ENCODE results near the gene PRMT9. TPM values are rescaled to one million over a fixed set of nuclear protein-coding genes. Genes with fewer than 3 reads are reported as not detected.

PRMT9 gene
- total and polyA plus RNA-seq, 2 of the 13 experiments (the other 11 are each of a cell fraction or from before 2014, with no cell fraction given) = 4.0 to 9.7 TPM

GRCh38 chr4:147617173-147617840, 66.7 kb downstream of the PRMT9 start, which contains the start of gene TMEM184C (continued):
- TF ChIP-seq ETV6 (CRISPR knock-in tag; conservative IDR thresholded peaks at IDR 0.05) (no peak), ZNF329 (CRISPR knock-in tag; IDR thresholded peaks at IDR 0.05; ENCODE audit: low read depth) (no peak), ZNF550 (CRISPR knock-in tag; IDR thresholded peaks at IDR 0.05; ENCODE audit: borderline replicate concordance) (0 out of 2 replicates have a peak, but pooled peaks have one; percentile 51), LCORL (IDR thresholded peaks at IDR 0.05) (no peak), LCORL (CRISPR knock-in tag; IDR thresholded peaks at IDR 0.05) (peak; percentile 57; the same call in 1 of the 2 replicates), TRAFD1 (CRISPR knock-in tag; IDR thresholded peaks at IDR 0.05; ENCODE audit: borderline replicate concordance) (peak; percentile 76; the same call in 1 of the 2 replicates), NFE2L2 (IDR thresholded peaks at IDR 0.05; ENCODE audit: low read length) (no peak), ZNF564 (CRISPR knock-in tag; IDR thresholded peaks at IDR 0.05) (no peak), RERE (CRISPR knock-in tag; IDR thresholded peaks at IDR 0.05; ENCODE audit: low read depth) (no peak), ATM (IDR thresholded peaks at IDR 0.05; ENCODE audit: borderline replicate concordance) (no peak), ZEB1 (IDR thresholded peaks at IDR 0.05; ENCODE audit: insufficient replicate concordance, low read depth) (no peak), BRD4 (CRISPR knock-in tag; IDR thresholded peaks at IDR 0.05) (peak; percentile 68; the same call in 1 of the 2 replicates), MXD4 (CRISPR knock-in tag; IDR thresholded peaks at IDR 0.05) (0 out of 2 replicates have a peak, but pooled peaks have one; percentile 17), THYN1 (CRISPR knock-in tag; IDR thresholded peaks at IDR 0.05; ENCODE audit: borderline replicate concordance, low read depth) (no peak), NFRKB (IDR thresholded peaks at IDR 0.05) (no peak), SRSF1 (optimal IDR thresholded peaks at IDR 0.05; ENCODE audit: low read depth, low read length) (peak; percentile 70), MYNN (CRISPR knock-in tag; IDR thresholded peaks at IDR 0.05; ENCODE audit: low read depth) (no peak), ZNF414 (CRISPR knock-in tag; IDR thresholded peaks at IDR 0.05) (peak; percentile 95), PITX1 (CRISPR knock-in tag; IDR thresholded peaks at IDR 0.05) (peak; percentile 42; the same call in 1 of the 2 replicates), ZSCAN20 (CRISPR knock-in tag; IDR thresholded peaks at IDR 0.05; ENCODE audit: borderline replicate concordance) (no peak)

All from HepG2 (cell line).